ENCODE measurements around the gene TPK1. TPM values are rescaled to one million over a fixed set of nuclear protein-coding genes. Genes with fewer than 3 reads are reported as not detected.

The TPK1 gene
- total and polyA plus RNA-seq, 8 donors: 1.4 to 3.6 (median 2.2) TPM

DNA sequence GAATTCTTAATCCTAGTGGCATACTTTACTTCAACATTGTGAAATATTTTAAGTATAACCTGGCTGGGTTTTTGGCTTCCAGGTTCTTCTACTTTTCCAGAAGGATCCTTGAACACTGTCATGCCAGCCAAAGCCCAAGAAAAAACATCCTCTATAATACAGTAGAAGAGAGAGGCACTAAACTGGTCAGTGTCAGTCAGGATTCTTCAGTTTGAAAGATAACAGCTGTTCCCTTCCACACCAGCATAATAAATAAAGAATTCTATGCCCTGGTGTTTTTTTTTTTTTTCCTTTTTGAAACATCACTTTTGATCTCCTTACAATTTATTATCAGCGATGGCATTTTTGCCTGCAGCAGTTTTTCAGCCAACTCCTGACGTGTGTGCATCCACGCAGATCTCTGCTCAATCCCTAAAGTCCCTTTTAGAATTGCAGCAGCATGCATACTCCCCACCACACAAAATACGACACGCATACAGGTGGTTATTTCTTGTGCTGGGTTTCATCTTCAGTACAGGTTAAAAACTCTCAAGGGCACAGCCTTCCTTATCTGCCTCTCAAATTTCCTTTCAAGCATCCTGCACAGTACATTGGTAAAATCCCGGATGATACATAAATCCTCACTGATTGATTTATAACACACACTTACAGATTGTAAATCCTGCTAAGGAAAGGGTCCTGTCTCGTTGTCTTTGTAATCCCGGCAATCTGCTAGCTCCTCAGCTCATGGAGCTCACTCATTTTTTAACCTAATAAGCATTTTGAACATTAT is 100.2 kb downstream of the TPK1 start:
- ATAC-seq: no peak
- Histone ChIP-seq H3K4me3 (no peak overlapping the region), H3K4me1 (no peaks in the 10 kb centered on the region), H3K27ac (no peak overlapping the region), H3K36me3 (no peaks in the 10 kb centered on the region), H3K27me3 (no peaks in the 10 kb centered on the region), H3K9me3 (no peaks in the 10 kb centered on the region)
- no peak for DNase-seq
- intact Hi-C loops (cut with DNase I): no loop called here
- no peak for FAIRE-seq
- WGBS, 2 donors: 78 to 80% methylated on average over 8 of the region's 8 CpGs
- TF ChIP-seq, protein P1, sequence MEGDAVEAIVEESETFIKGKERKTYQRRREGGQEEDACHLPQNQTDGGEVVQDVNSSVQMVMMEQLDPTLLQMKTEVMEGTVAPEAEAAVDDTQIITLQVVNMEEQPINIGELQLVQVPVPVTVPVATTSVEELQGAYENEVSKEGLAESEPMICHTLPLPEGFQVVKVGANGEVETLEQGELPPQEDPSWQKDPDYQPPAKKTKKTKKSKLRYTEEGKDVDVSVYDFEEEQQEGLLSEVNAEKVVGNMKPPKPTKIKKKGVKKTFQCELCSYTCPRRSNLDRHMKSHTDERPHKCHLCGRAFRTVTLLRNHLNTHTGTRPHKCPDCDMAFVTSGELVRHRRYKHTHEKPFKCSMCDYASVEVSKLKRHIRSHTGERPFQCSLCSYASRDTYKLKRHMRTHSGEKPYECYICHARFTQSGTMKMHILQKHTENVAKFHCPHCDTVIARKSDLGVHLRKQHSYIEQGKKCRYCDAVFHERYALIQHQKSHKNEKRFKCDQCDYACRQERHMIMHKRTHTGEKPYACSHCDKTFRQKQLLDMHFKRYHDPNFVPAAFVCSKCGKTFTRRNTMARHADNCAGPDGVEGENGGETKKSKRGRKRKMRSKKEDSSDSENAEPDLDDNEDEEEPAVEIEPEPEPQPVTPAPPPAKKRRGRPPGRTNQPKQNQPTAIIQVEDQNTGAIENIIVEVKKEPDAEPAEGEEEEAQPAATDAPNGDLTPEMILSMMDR (IDR thresholded peaks at IDR 0.05): no peak

GRCh38 chr7:144731661-144732351 is 104.0 kb downstream of the TPK1 start:
- Histone ChIP-seq H3K9me3 (no peaks in the 10 kb centered on the region), H3K36me3 (no peaks in the 10 kb centered on the region), H3K4me3 (no peak overlapping the region), H3K27me3 (no peaks in the 10 kb centered on the region), H3K27ac (no peak overlapping the region), H3K4me1 (peaks cover 0 to 4% (median 0%) of the 10 kb centered on the region in 3 donors)
- ATAC-seq: no peak
- TF ChIP-seq, protein P1 (IDR thresholded peaks at IDR 0.05): no peak
- DNase-seq: no peak
- no peak for FAIRE-seq
- WGBS, 2 donors: 83 to 84% methylated on average over 6 of the region's 6 CpGs
- intact Hi-C loops (cut with DNase I): no loop called here

DNA sequence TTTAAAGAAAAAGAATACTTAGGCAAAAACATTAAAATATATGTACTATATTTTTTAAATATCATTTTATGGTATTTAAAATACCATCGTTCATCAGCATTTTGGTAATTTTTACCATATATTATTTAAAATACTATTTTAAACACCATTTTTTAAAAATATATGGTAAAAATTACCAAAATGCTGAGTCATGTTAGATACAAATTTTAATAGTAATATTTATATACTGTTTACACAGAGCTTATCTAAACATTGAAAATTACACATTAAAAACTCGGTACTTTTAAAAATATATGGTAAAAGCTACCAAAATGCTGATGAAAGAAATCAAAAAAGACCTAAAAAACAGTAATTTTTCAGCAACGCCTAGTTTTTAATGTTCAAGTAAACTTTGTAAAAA is 105.6 kb downstream of the TPK1 start:
- H3K36me3 ChIP-seq: no peaks in the 10 kb centered on the region
- H3K4me1 ChIP-seq: peaks cover 0 to 4% (median 0%) of the 10 kb centered on the region in 3 donors
- 73 to 82% methylated on average over 3 of the region's 3 CpGs for WGBS, 2 donors
- H3K27ac ChIP-seq: no peak overlapping the region
- peak; percentile 78 for FAIRE-seq
- TF ChIP-seq, protein P1 (IDR thresholded peaks at IDR 0.05): no peak
- no peak overlapping the region for H3K4me3 ChIP-seq
- DNase-seq: no peak
- H3K9me3 ChIP-seq: no peaks in the 10 kb centered on the region
- no peak for ATAC-seq
- intact Hi-C loops (cut with DNase I): no loop called here
- H3K27me3 ChIP-seq: no peaks in the 10 kb centered on the region

GRCh38 chr7:144729226-144729625 is 106.6 kb downstream of the TPK1 start:
- 76 to 78% methylated on average over 2 of the region's 2 CpGs for WGBS, 2 donors
- ATAC-seq: no peak

More at GRCh38 chr7:144729226-144729625, 106.6 kb downstream of the TPK1 start:
- H3K4me3 ChIP-seq: no peak overlapping the region
- no peak for FAIRE-seq
- H3K27ac ChIP-seq: no peak overlapping the region
- H3K27me3 ChIP-seq: no peaks in the 10 kb centered on the region
- no peak for DNase-seq
- intact Hi-C loops (cut with DNase I): no loop called here
- TF ChIP-seq, protein P1 (IDR thresholded peaks at IDR 0.05): no peak
- H3K9me3 ChIP-seq: no peaks in the 10 kb centered on the region
- H3K4me1 ChIP-seq: peaks cover 0 to 4% (median 0%) of the 10 kb centered on the region in 3 donors
- H3K36me3 ChIP-seq: no peaks in the 10 kb centered on the region
